Activated B cell treated with CpG ODN at 0.5 μM for 24 hours (primary cell): ENCODE data around the gene HYCC2. TPM values are rescaled to one million over a fixed set of nuclear protein-coding genes. Genes with fewer than 3 reads are reported as not detected.

Source experiments
- ATAC-seq: fragments of 200-7000 bp; cut with Tn5 transposase; one replicate; pipeline ENCODE4 v1.10.0; 2021; ENCODE audit warnings: low read depth, mild to moderate bottlenecking, moderate library complexity
- CTCF ChIA-PET: fragments of 350-600 bp; sonication (Branson Sonifier 250); formaldehyde crosslinking; loops from one replicate; lab custom pipeline; 2021; ENCODE audit warnings: antibody characterized with exemption; lab: Charles Lee
- POLR2A ChIA-PET: fragments of 350-600 bp; sonication (Branson Sonifier 250); formaldehyde crosslinking; loops from one replicate; lab custom pipeline; 2021; ENCODE audit warnings: antibody characterized with exemption; lab: Charles Lee
- DNase-seq: peaks from one replicate; pipeline ENCODE4 v3.0.0; 2022
- H3K27ac Mint-ChIP-seq: one replicate; pipeline ENCODE4 v1.8.0; 2020; ENCODE audit warnings: mixed read lengths
- H3K27me3 Mint-ChIP-seq: one replicate; pipeline ENCODE4 v1.8.0; 2021; ENCODE audit warnings: mixed read lengths
- H3K36me3 Mint-ChIP-seq: one replicate; pipeline ENCODE4 v1.8.0; 2021; ENCODE audit warnings: low read depth, mixed read lengths
- H3K4me1 Mint-ChIP-seq: one replicate; pipeline ENCODE4 v1.8.0; 2021; ENCODE audit warnings: mixed read lengths
- H3K4me3 Mint-ChIP-seq: one replicate; pipeline ENCODE4 v1.8.0; 2020; ENCODE audit warnings: mild to moderate bottlenecking, mixed read lengths
- H3K9me3 Mint-ChIP-seq: one replicate; pipeline ENCODE4 v1.8.0; 2020; ENCODE audit warnings: mixed read lengths
- intact Hi-C: fragments of 100-400 bp; cut with micrococcal nuclease; formaldehyde crosslinking; loops from one replicate; pipeline ENCODE4 v1.15.1; 2024
- total RNA-seq: library from RNA; stranded (reverse); gene quantifications from 2 replicates; pipeline ENCODE4 v1.2.3, GENCODE V29; 2022
- TF ChIP-seq, protein P1 (sequence below): fragments of 200-600 bp; IDR thresholded peaks from one replicate; pipeline ENCODE4 v1.8.0; 2022; ENCODE audit warnings: antibody characterized with exemption, mild to moderate bottlenecking

The HYCC2 gene
- total RNA-seq, 1 donor from 2014 or later, result 39.6 TPM

DNA sequence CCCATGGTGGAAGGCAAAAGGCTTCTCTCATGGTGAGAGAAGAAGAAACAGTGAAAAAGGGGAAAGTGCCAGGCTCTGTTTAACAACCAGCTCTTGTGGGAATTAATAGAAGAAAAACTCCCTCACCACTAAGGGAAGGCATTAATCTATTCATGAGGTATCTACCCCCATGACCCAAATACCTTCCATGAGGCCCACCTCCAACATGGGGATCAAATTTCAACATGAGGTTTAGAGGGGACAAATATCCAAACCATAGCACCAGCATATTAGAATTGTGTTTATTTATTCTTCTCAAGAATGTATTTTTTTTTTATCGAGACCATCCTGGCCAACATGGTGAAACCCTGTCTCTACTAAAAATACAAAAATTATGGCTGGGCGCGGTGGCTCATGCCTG, 39.6 kb upstream of the HYCC2 start:
- no peak for ATAC-seq
- TF ChIP-seq, protein P1, sequence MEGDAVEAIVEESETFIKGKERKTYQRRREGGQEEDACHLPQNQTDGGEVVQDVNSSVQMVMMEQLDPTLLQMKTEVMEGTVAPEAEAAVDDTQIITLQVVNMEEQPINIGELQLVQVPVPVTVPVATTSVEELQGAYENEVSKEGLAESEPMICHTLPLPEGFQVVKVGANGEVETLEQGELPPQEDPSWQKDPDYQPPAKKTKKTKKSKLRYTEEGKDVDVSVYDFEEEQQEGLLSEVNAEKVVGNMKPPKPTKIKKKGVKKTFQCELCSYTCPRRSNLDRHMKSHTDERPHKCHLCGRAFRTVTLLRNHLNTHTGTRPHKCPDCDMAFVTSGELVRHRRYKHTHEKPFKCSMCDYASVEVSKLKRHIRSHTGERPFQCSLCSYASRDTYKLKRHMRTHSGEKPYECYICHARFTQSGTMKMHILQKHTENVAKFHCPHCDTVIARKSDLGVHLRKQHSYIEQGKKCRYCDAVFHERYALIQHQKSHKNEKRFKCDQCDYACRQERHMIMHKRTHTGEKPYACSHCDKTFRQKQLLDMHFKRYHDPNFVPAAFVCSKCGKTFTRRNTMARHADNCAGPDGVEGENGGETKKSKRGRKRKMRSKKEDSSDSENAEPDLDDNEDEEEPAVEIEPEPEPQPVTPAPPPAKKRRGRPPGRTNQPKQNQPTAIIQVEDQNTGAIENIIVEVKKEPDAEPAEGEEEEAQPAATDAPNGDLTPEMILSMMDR, result no peak
- Mint-ChIP-seq H3K4me1 (peaks cover 32% of the 10 kb centered on the region), H3K27me3 (no peaks in the 10 kb centered on the region), H3K4me3 (no peak overlapping the region), H3K36me3 (peaks cover 7% of the 10 kb centered on the region), H3K27ac (no peak overlapping the region), H3K9me3 (no peaks in the 10 kb centered on the region)
- DNase-seq, result no peak
- intact Hi-C loops, result no loop called here
- POLR2A ChIA-PET, result interaction anchor here (0.8 kb wide), 1 partner anchor 42 kb away, joined by 3 read pairs; no protein-coding TSS in a partner anchor
- CTCF ChIA-PET, result no interaction called here

DNA sequence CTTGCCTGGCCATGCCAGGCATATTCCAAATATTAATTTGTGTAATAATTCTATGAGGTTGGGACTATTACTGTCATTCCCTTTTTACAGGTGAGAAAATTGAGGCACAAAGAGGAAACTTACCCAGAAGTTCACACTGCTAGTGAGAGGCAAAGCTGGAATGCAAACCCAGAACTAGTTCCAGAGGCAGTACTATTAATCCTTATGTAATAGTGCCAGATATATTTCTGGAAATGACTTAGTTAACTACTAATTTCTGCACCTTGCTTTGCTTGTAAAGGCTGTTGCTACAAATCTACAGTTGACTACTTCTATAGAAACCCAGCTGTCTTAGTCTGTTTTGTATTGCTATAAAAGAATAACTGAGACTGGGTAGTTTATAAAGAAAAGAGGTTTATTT, 39.1 kb upstream of the HYCC2 start:
- Mint-ChIP-seq H3K27ac (no peak overlapping the region), H3K36me3 (peaks cover 5% of the 10 kb centered on the region), H3K4me1 (peaks cover 27% of the 10 kb centered on the region), H3K27me3 (no peaks in the 10 kb centered on the region), H3K4me3 (no peak overlapping the region), H3K9me3 (no peaks in the 10 kb centered on the region)
- intact Hi-C loops, result no loop called here
- ATAC-seq (no peak), DNase-seq (no peak)
- ChIA-PET POLR2A (interaction anchor here (0.8 kb wide), 1 partner anchor 42 kb away, joined by 3 read pairs; no protein-coding TSS in a partner anchor), CTCF (no interaction called here)
- TF ChIP-seq, protein P1, result no peak

DNA sequence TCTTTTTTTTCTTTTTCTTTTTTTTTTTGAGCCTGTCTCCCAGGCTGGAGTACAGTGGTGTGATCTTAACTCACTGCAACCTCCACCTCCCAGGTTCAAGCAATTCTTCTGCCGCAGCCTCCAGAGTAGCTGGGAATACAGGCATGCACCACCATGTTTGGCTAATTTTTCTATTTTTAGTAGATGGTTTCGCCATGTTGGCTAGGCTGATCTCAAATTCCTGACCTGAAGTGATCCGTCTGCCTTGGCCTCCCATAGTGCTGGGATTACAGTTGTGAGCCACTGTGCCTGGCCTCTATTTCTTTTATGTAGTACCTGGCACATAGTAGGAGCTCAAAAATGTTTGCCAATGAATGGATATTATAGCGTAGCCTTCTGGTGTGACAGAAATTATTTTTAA, 37.7 kb upstream of the HYCC2 start:
- ATAC-seq (no peak), DNase-seq (no peak)
- Mint-ChIP-seq H3K36me3 (peaks cover 6% of the 10 kb centered on the region), H3K4me3 (no peak overlapping the region), H3K27ac (no peak overlapping the region), H3K4me1 (peaks cover 19% of the 10 kb centered on the region), H3K9me3 (no peaks in the 10 kb centered on the region), H3K27me3 (no peaks in the 10 kb centered on the region)
- intact Hi-C loops, result no loop called here
- ChIA-PET CTCF (no interaction called here), POLR2A (no interaction called here)
- TF ChIP-seq, protein P1, result no peak

DNA sequence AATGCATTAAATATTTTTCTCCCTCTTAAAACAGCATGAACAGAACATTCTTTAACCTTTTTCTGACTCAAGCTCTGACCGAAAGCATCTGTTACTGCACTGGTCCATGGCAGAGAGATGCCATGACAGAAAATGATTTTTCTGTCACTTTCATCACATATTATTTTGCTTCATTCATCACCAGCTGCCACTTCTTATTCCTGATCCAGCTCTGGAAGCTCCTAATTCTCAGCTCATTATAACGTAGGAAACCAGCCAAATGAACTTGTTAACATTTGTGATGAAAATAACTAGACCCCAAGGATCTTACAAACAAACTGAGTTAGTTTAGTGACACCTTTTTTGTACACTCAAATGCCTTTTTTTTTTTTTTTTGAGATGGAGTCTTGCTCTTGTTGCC, 36.9 kb upstream of the HYCC2 start:
- intact Hi-C loops, result no loop called here
- Mint-ChIP-seq H3K27ac (no peak overlapping the region), H3K9me3 (no peaks in the 10 kb centered on the region), H3K4me3 (no peak overlapping the region), H3K4me1 (peaks cover 14% of the 10 kb centered on the region), H3K36me3 (peaks cover 6% of the 10 kb centered on the region), H3K27me3 (no peaks in the 10 kb centered on the region)
- TF ChIP-seq, protein P1, result no peak
- ChIA-PET CTCF (interaction anchor here (1.2 to 1.4 kb wide), 2 partner anchors 9 to 69 kb away, joined by 3 read pairs; no protein-coding TSS in a partner anchor), POLR2A (interaction anchor here (0.7 to 2.8 kb wide), 3 partner anchors 8 to 50 kb away, joined by 3 to 13 read pairs (median 3); partner anchors contain the start of gene CFLAR)
- ATAC-seq, result no peak
- DNase-seq, result no peak

DNA sequence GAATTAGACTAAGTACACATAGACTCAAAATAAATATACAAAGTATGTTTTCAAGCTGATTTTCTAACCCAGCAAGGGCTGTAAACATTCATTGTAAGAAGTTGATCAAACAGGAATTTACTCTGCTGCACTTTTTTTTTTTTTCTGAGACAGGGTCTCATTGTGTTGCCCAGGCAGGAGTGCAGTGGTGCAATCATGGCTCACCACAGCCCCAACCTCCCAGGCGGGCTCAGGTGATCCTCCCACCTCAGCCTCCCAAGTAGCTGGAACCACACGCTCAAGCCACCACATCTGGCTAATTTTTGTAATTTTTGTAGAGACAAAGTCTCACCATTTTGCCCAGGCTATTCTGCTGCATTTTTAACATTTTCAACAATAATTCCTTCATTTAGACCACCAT, 36.2 kb upstream of the HYCC2 start:
- no peaks in the 10 kb centered on the region for H3K27me3 Mint-ChIP-seq
- intact Hi-C loops, result no loop called here
- no peak for DNase-seq
- ChIA-PET CTCF (interaction anchor here (1.2 to 1.4 kb wide), 2 partner anchors 10 to 70 kb away, joined by 3 read pairs; no protein-coding TSS in a partner anchor), POLR2A (interaction anchor here (2.8 kb wide), 1 partner anchor 9 kb away, joined by 13 read pairs; the partner anchor contains the start of gene CFLAR)
- ATAC-seq, result no peak
- no peak overlapping the region for H3K4me3 Mint-ChIP-seq
- peaks cover 6% of the 10 kb centered on the region for H3K36me3 Mint-ChIP-seq
- no peak overlapping the region for H3K27ac Mint-ChIP-seq
- TF ChIP-seq, protein P1, result no peak
- no peaks in the 10 kb centered on the region for H3K9me3 Mint-ChIP-seq
- peaks cover 12% of the 10 kb centered on the region for H3K4me1 Mint-ChIP-seq
